ENCODE results near the gene AP5Z1. TPM values are rescaled to one million over a fixed set of nuclear protein-coding genes. Genes with fewer than 3 reads are reported as not detected.

AP5Z1 gene
- total RNA-seq, 1 donor from 2014 or later = 40.5 TPM

- peaks cover 55% of the 10 kb centered on the region for H3K4me1 ChIP-seq
- intact Hi-C loops (cut with DNase I) = no loop called here
- no peaks in the 10 kb centered on the region for H3K9me3 ChIP-seq
- TF ChIP-seq POLR2A (IDR thresholded peaks at IDR 0.05) = no peak
- peak in 1 of 2 donors; percentile 22 for TF ChIP-seq POLR2AphosphoS5 (IDR thresholded peaks at IDR 0.05; ENCODE audit: insufficient read depth in 1 of 2, low read depth in 1 of 2)
- no peak for TF ChIP-seq CTCF (IDR thresholded peaks at IDR 0.05)
- peak overlapping the region; percentile 95 for H3K27ac ChIP-seq
- no peak for DNase-seq (ENCODE audit: extremely low spot score in 2 of 2)
- peaks cover 0 to 20% of the 10 kb centered on the region in 2 donors for H3K36me3 ChIP-seq
- peak overlapping the region; percentile 29 to 41 for H3K4me3 ChIP-seq
- H3K27me3 ChIP-seq = no peaks in the 10 kb centered on the region
Measured at GRCh38 chr7:4745265-4745919, 30.0 kb upstream of the AP5Z1 start.

- intact Hi-C loops (cut with DNase I) = no loop called here
- H3K9me3 ChIP-seq = no peaks in the 10 kb centered on the region
- H3K4me1 ChIP-seq = peaks cover 55% of the 10 kb centered on the region
- H3K27me3 ChIP-seq = no peaks in the 10 kb centered on the region
- H3K27ac ChIP-seq = peak overlapping the region; percentile 95
- H3K4me3 ChIP-seq = peak overlapping the region; percentile 29 to 41
- no peak for DNase-seq (ENCODE audit: extremely low spot score in 2 of 2)
- peaks cover 0 to 16% of the 10 kb centered on the region in 2 donors for H3K36me3 ChIP-seq
- TF ChIP-seq POLR2AphosphoS5 (IDR thresholded peaks at IDR 0.05; ENCODE audit: insufficient read depth in 1 of 2, low read depth in 1 of 2) (peak; percentile 27 to 59), CTCF (IDR thresholded peaks at IDR 0.05) (no peak)
Measured at GRCh38 chr7:4745971-4746919, 29.2 kb upstream of the AP5Z1 start.

DNA sequence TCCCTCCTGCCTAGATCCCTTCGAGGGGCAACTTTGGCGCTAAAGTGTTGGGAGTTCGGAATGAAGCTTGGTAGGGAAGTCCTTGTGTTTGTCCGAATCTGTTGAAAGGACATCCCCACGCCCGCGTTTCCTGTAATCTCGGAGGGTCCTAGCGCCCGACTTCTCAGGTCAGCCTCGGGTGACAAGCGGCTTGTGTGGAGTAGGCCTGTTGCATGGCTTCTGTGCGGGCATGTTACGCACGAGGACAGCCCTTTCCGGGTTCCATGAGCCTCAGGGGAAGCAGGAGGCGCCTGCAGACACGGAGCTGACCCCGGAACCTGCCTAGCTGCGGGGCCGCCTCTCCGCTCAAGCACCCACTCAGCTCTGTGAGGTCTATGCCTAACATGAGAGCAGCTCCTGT is 28.4 kb upstream of the AP5Z1 start:
- Histone ChIP-seq H3K36me3 (peaks cover 0 to 12% of the 10 kb centered on the region in 2 donors), H3K27ac (peak overlapping the region; percentile 95), H3K4me1 (peaks cover 55% of the 10 kb centered on the region), H3K9me3 (no peaks in the 10 kb centered on the region), H3K27me3 (no peaks in the 10 kb centered on the region), H3K4me3 (no peak overlapping the region)
- DNase-seq (ENCODE audit: extremely low spot score in 2 of 2) = no peak
- no peak for TF ChIP-seq POLR2AphosphoS5 (IDR thresholded peaks at IDR 0.05; ENCODE audit: insufficient read depth in 1 of 2, low read depth in 1 of 2)
- no peak for TF ChIP-seq POLR2A (IDR thresholded peaks at IDR 0.05)
- no peak for TF ChIP-seq CTCF (IDR thresholded peaks at IDR 0.05)
- intact Hi-C loops (cut with DNase I) = no loop called here

DNA sequence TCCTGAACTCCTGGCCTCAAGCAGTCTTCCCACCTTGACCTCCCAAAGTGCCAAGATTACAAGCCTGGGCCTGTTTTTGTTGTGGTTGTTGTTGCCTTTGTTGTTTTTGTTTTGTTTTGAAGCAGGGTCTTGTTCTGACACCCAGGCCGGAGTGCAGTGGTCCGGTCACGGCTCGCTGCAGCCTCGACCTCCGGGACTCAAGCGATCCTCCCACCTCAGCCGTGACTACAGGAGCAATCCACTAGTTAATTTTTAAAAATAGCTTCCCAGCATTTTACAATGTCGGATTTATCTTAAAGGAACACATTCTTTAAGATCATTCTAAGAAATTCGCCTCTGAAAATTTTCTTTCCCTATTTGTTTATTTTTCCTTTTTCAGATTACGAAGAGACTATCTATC is 27.7 kb upstream of the AP5Z1 start:
- TF ChIP-seq POLR2AphosphoS5 (IDR thresholded peaks at IDR 0.05; ENCODE audit: insufficient read depth in 1 of 2, low read depth in 1 of 2) (no peak), POLR2A (IDR thresholded peaks at IDR 0.05) (no peak), CTCF (IDR thresholded peaks at IDR 0.05) (no peak)
- H3K4me1 ChIP-seq = peaks cover 55% of the 10 kb centered on the region
- H3K4me3 ChIP-seq = no peak overlapping the region
- H3K36me3 ChIP-seq = peaks cover 0 to 4% of the 10 kb centered on the region in 2 donors
- DNase-seq (ENCODE audit: extremely low spot score in 2 of 2) = no peak
- intact Hi-C loops (cut with DNase I) = no loop called here
- peak overlapping the region; percentile 95 for H3K27ac ChIP-seq
- no peaks in the 10 kb centered on the region for H3K9me3 ChIP-seq
- H3K27me3 ChIP-seq = no peaks in the 10 kb centered on the region

All from vagina (tissue), 2 donors.